Panc1 (cell line): ENCODE data around the gene RSPH6A. TPM values are rescaled to one million over a fixed set of nuclear protein-coding genes. Genes with fewer than 3 reads are reported as not detected.

Experiments
- ATAC-seq: fragments of 200-7000 bp; cut with Tn5 transposase; 2 replicates; pipeline ENCODE4 v1.9.1; 2020; ENCODE audit warnings: mild to moderate bottlenecking, moderate library complexity
- BruUV-seq: library from RNA; stranded (reverse); fragments of 400-500 nt; replicated peaks from 2 replicates; lab custom pipeline; 2021; lab: Mats Ljungman, UMichigan
- CTCF ChIA-PET: fragments of 300-600 bp; sonication (Branson Sonifier 250); formaldehyde crosslinking; loops from one replicate; lab custom pipeline; 2022; ENCODE audit warnings: antibody characterized with exemption; lab: Charles Lee
- POLR2A ChIA-PET: fragments of 300-600 bp; sonication (Branson Sonifier 250); formaldehyde crosslinking; loops from one replicate; lab custom pipeline; 2022; ENCODE audit warnings: antibody characterized with exemption; lab: Charles Lee
- DNase-seq: peaks from one replicate; pipeline ENCODE4 v3.0.0-alpha.2; 2010; ENCODE audit warnings: low read depth, low spot score
- H3K27ac ChIP-seq: 2 replicates; pipeline ENCODE4 v1.5.1; 2011; ENCODE audit warnings: mild to moderate bottlenecking, low read length, inconsistent platforms
- H3K27me3 ChIP-seq: fragments of 200-500 bp; sonication (Bioruptor generic); 2 replicates; pipeline ENCODE4 v1.6.0; 2014; ENCODE audit warnings: low read length, inconsistent platforms; ENCODE audit not compliant: control insufficient read depth, insufficient read depth
- H3K36me3 ChIP-seq: fragments of 200-500 bp; sonication (Bioruptor generic); 2 replicates; pipeline ENCODE4 v1.5.1; 2014; ENCODE audit warnings: inconsistent platforms, mild to moderate bottlenecking, low read length, moderate library complexity; ENCODE audit not compliant: control insufficient read depth, insufficient read depth
- H3K4me1 ChIP-seq: 2 replicates; pipeline ENCODE4 v1.5.1; 2011; ENCODE audit warnings: inconsistent platforms, mild to moderate bottlenecking, low read length, moderate library complexity; ENCODE audit not compliant: control insufficient read depth, insufficient read depth
- H3K4me3 ChIP-seq, 2 experiments: 2 replicates each; pipeline ENCODE4 v1.5.1; 2011 to 2012; ENCODE audit warnings: low read depth in 2 of 2, low read length in 2 of 2, mild to moderate bottlenecking in 2 of 2, inconsistent platforms in 1 of 2, moderate library complexity in 1 of 2
- H3K9me3 ChIP-seq: fragments of 200-500 bp; sonication (Bioruptor generic); 2 replicates; pipeline ENCODE4 v1.5.1; 2014; ENCODE audit warnings: low read depth, mild to moderate bottlenecking, inconsistent platforms, low read length, moderate library complexity; ENCODE audit not compliant: control insufficient read depth, insufficient read depth
- POLR2AphosphoS5 ChIP-seq: IDR thresholded peaks from 2 replicates; pipeline ENCODE4 v1.6.1; 2012; ENCODE audit warnings: mild to moderate bottlenecking, low read depth, low read length, moderate library complexity
- SIN3A ChIP-seq: IDR thresholded peaks from 2 replicates; pipeline ENCODE4 v1.6.1; 2012; ENCODE audit warnings: low read depth, mild to moderate bottlenecking, low read length, moderate library complexity, borderline replicate concordance; ENCODE audit not compliant: insufficient read depth
- TCF7L2 ChIP-seq: IDR thresholded peaks from 2 replicates; pipeline ENCODE4 v1.6.1; 2011; ENCODE audit warnings: mild to moderate bottlenecking, low read depth, low read length, inconsistent platforms
- in situ Hi-C: cut with HindIII; loops from 2 replicates; pipeline ENCODE4 v1.10.0; 2016; ENCODE audit warnings: low sequenced_read_pairs, low pct_unique_long_range_greater_than_20kb
- intact Hi-C: fragments of 100-400 bp; cut with micrococcal nuclease; formaldehyde crosslinking; loops from one replicate; pipeline ENCODE4 v1.10.0; 2022; ENCODE audit not compliant: unreplicated experiment
- total RNA-seq: library from RNA; stranded (reverse); gene quantifications from one replicate; pipeline ENCODE4 v1.2.1, GENCODE V29; 2021; ENCODE audit not compliant: unreplicated experiment
- TF ChIP-seq, protein P1 (sequence below), 2 experiments: IDR thresholded peaks; 2 replicates each; pipeline ENCODE4 v1.6.1; 2011 to 2012; ENCODE audit warnings: low read depth in 2 of 2, control low read depth in 1 of 2, low read length in 1 of 2, mild to moderate bottlenecking in 1 of 2, moderate library complexity in 1 of 2; ENCODE audit not compliant: insufficient read depth in 1 of 2
- TF ChIP-seq, protein P2 (sequence below): fragments of 450-650 bp; IDR thresholded peaks from 2 replicates; pipeline ENCODE4 v1.5.1; 2017; ENCODE audit warnings: mild to moderate bottlenecking

The RSPH6A gene
- total RNA-seq, 1 experiment from 2014 or later = not detected

DNA sequence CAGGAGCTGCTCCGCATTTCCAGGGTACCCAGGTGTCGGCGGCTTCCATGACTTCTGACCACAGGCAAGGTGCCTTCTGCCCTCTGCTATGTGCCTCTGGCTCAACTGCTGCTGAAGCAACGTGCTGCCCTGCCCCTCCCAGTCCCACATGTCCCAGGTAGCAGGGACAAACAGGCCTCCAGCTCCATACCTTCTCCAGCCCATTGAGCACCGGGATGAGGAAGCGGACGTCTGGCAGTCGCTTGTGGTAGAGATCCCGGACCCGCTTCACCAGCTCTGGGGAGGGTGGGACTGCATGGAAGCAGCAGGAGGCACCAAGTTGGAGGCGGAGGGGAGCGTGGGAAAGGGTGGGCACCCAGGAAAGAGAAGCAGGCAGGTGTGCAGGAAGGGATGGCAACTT lies 8.1 kb upstream of the RSPH6A start:
- CTCF ChIA-PET = no interaction called here
- DNase-seq (no peak), ATAC-seq (no peak)
- intact Hi-C loops (no loop called here), in situ Hi-C loops (no loop called here)
- Histone ChIP-seq H3K27ac (no peak overlapping the region), H3K9me3 (no peaks in the 10 kb centered on the region), H3K36me3 (no peaks in the 10 kb centered on the region), H3K27me3 (no peaks in the 10 kb centered on the region), H3K4me3 (no peak overlapping the region), H3K4me1 (no peaks in the 10 kb centered on the region; the same call in 1 of the 2 replicates)
- no TSS peak for BruUV-seq
- TF ChIP-seq TCF7L2 = no peak
- TF ChIP-seq SIN3A = no peak
- TF ChIP-seq, protein P1, sequence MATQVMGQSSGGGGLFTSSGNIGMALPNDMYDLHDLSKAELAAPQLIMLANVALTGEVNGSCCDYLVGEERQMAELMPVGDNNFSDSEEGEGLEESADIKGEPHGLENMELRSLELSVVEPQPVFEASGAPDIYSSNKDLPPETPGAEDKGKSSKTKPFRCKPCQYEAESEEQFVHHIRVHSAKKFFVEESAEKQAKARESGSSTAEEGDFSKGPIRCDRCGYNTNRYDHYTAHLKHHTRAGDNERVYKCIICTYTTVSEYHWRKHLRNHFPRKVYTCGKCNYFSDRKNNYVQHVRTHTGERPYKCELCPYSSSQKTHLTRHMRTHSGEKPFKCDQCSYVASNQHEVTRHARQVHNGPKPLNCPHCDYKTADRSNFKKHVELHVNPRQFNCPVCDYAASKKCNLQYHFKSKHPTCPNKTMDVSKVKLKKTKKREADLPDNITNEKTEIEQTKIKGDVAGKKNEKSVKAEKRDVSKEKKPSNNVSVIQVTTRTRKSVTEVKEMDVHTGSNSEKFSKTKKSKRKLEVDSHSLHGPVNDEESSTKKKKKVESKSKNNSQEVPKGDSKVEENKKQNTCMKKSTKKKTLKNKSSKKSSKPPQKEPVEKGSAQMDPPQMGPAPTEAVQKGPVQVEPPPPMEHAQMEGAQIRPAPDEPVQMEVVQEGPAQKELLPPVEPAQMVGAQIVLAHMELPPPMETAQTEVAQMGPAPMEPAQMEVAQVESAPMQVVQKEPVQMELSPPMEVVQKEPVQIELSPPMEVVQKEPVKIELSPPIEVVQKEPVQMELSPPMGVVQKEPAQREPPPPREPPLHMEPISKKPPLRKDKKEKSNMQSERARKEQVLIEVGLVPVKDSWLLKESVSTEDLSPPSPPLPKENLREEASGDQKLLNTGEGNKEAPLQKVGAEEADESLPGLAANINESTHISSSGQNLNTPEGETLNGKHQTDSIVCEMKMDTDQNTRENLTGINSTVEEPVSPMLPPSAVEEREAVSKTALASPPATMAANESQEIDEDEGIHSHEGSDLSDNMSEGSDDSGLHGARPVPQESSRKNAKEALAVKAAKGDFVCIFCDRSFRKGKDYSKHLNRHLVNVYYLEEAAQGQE (IDR thresholded peaks at IDR 0.05; ENCODE audit: insufficient read depth in 1 of 2, low read depth in 2 of 2, low read length in 1 of 2) = no peak
- TF ChIP-seq, protein P2, sequence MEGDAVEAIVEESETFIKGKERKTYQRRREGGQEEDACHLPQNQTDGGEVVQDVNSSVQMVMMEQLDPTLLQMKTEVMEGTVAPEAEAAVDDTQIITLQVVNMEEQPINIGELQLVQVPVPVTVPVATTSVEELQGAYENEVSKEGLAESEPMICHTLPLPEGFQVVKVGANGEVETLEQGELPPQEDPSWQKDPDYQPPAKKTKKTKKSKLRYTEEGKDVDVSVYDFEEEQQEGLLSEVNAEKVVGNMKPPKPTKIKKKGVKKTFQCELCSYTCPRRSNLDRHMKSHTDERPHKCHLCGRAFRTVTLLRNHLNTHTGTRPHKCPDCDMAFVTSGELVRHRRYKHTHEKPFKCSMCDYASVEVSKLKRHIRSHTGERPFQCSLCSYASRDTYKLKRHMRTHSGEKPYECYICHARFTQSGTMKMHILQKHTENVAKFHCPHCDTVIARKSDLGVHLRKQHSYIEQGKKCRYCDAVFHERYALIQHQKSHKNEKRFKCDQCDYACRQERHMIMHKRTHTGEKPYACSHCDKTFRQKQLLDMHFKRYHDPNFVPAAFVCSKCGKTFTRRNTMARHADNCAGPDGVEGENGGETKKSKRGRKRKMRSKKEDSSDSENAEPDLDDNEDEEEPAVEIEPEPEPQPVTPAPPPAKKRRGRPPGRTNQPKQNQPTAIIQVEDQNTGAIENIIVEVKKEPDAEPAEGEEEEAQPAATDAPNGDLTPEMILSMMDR = no peak
- no peak for TF ChIP-seq POLR2AphosphoS5
- POLR2A ChIA-PET = no interaction called here

DNA sequence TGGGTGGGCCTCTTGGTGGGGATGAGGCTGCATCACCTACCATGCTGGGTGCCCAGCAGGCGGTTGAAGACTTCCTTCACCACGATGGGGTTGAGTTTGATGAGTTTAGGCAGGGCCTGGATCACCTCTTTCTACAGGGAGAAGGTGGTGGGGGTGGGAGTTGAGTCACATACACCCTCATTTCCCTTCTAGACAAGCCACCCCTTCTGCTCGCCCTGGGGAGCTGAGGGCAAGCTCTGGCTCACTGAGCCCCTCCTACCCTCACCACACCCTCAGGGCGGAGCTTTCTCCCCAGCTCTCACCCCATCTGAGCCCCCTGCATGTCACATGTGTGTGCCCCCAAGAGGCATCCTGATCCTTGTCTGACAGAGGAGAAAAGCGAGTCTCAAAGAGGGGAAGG lies 7.6 kb upstream of the RSPH6A start:
- no peak for TF ChIP-seq POLR2AphosphoS5
- TF ChIP-seq SIN3A = no peak
- no peak for TF ChIP-seq TCF7L2
- TF ChIP-seq, protein P1 (IDR thresholded peaks at IDR 0.05; ENCODE audit: insufficient read depth in 1 of 2, low read depth in 2 of 2, low read length in 1 of 2) = no peak
- TF ChIP-seq, protein P2 = no peak
- Histone ChIP-seq H3K4me3 (no peak overlapping the region), H3K9me3 (no peaks in the 10 kb centered on the region), H3K27ac (no peak overlapping the region), H3K27me3 (no peaks in the 10 kb centered on the region), H3K4me1 (no peaks in the 10 kb centered on the region; the same call in 1 of the 2 replicates), H3K36me3 (no peaks in the 10 kb centered on the region)
- CTCF ChIA-PET = no interaction called here
- DNase-seq (no peak), ATAC-seq (no peak)
- POLR2A ChIA-PET = no interaction called here
- intact Hi-C loops = no loop called here
- BruUV-seq = no TSS peak
- in situ Hi-C loops = no loop called here
